AG20443 (cell line): ENCODE data around the gene GLB1L2.
A peak's percentile ranks its signal among the peaks of the same experiment; 100 is the strongest.
"Not testable (repeated sequence)": the region's sequence is repeated elsewhere in the genome, so short reads cannot be mapped to it uniquely, and the experiment has no call there.

ENCODE experiments used
- DNase-seq: peaks from one replicate; pipeline ENCODE4 v3.0.0; 2012; ENCODE audit warnings: low spot score, mixed read lengths

The GLB1L2 gene

GRCh38 chr11:134322553-134322952 is 9.2 kb upstream of the GLB1L2 start:
- DNase-seq, result no peak

GRCh38 chr11:134328433-134328832 is 3.4 kb upstream of the GLB1L2 start:
- no peak for DNase-seq

GRCh38 chr11:134330611-134331353 is 1.0 kb upstream of the GLB1L2 start:
- no peak for DNase-seq

GRCh38 chr11:134332189-134332631 is 422 bp downstream of the GLB1L2 start:
- no peak for DNase-seq

GRCh38 chr11:134332782-134333181 is 994 bp downstream of the GLB1L2 start:
- DNase-seq, result no peak

GRCh38 chr11:134333312-134333711 is 1.5 kb downstream of the GLB1L2 start:
- DNase-seq, result peak; percentile 32

GRCh38 chr11:134333946-134334345 is 2.2 kb downstream of the GLB1L2 start:
- DNase-seq, result peak; percentile 7

GRCh38 chr11:134334796-134335571 is 3.2 kb downstream of the GLB1L2 start:
- DNase-seq, result no peak

GRCh38 chr11:134337051-134337450 is 5.3 kb downstream of the GLB1L2 start:
- DNase-seq, result peak; percentile 5

GRCh38 chr11:134338068-134338467 is 6.3 kb downstream of the GLB1L2 start:
- DNase-seq, result no peak

- DNase-seq, result no peak
Measured at GRCh38 chr11:134338654-134339053, 6.9 kb downstream of the GLB1L2 start.

- no peak for DNase-seq
Measured at GRCh38 chr11:134339756-134340155, 8.0 kb downstream of the GLB1L2 start.

- DNase-seq, result peak; percentile 5
Measured at GRCh38 chr11:134340354-134340964, 8.7 kb downstream of the GLB1L2 start.

GRCh38 chr11:134341805-134342571 is 10.2 kb downstream of the GLB1L2 start:
- no peak for DNase-seq

GRCh38 chr11:134342572-134343340 is 11.0 kb downstream of the GLB1L2 start:
- no peak for DNase-seq

- no peak for DNase-seq
Measured at GRCh38 chr11:134343646-134344045, 11.9 kb downstream of the GLB1L2 start.

- DNase-seq, result not testable (repeated sequence)
Measured at GRCh38 chr11:134344497-134345236, 12.9 kb downstream of the GLB1L2 start.

GRCh38 chr11:134345237-134345550 is 13.4 kb downstream of the GLB1L2 start:
- DNase-seq, result no peak

GRCh38 chr11:134346101-134346975 is 14.6 kb downstream of the GLB1L2 start:
- DNase-seq, result no peak

GRCh38 chr11:134346976-134347350 is 15.2 kb downstream of the GLB1L2 start:
- no peak for DNase-seq
